Loucy (cell line): ENCODE results near the gene GAS6.

Experiments used
- H2AFZ ChIP-seq: fragments of 200-600 bp; sonication (generic); 2 replicates; pipeline ENCODE4 v1.6.0; 2016; ENCODE audit warnings: antibody characterized with exemption, mild to moderate bottlenecking, low read length, moderate library complexity
- H3F3A ChIP-seq: fragments of 200-600 bp; 2 replicates; pipeline ENCODE4 v1.6.0; 2016; ENCODE audit warnings: antibody characterized with exemption, low read depth, mild to moderate bottlenecking
- H3K27me3 ChIP-seq: fragments of 200-600 bp; sonication (generic); 2 replicates; pipeline ENCODE4 v1.6.1; 2014; ENCODE audit warnings: low read length, mild to moderate bottlenecking; ENCODE audit not compliant: insufficient read depth, poor library complexity, severe bottlenecking
- H3K36me3 ChIP-seq: fragments of 200-600 bp; sonication (generic); 2 replicates; pipeline ENCODE4 v1.6.1; 2016; ENCODE audit warnings: low read length; ENCODE audit not compliant: insufficient read depth
- H3K4me1 ChIP-seq: fragments of 200-600 bp; sonication (generic); 2 replicates; pipeline ENCODE4 v1.5.1; 2014; ENCODE audit warnings: low read length, mild to moderate bottlenecking; ENCODE audit not compliant: insufficient read depth, poor library complexity, severe bottlenecking
- H3K4me2 ChIP-seq: fragments of 200-600 bp; sonication (generic); 2 replicates; pipeline ENCODE4 v1.6.0; 2014; ENCODE audit warnings: antibody characterized with exemption, low read length, low read depth, mild to moderate bottlenecking; ENCODE audit not compliant: poor library complexity, severe bottlenecking
- H3K4me3 ChIP-seq: fragments of 200-600 bp; sonication (generic); 2 replicates; pipeline ENCODE4 v1.5.1; 2014; ENCODE audit warnings: low read length, mild to moderate bottlenecking, mixed read lengths; ENCODE audit not compliant: poor library complexity, severe bottlenecking
- H3K79me2 ChIP-seq: fragments of 200-600 bp; sonication (generic); 2 replicates; pipeline ENCODE4 v1.6.1; 2014; ENCODE audit warnings: low read length; ENCODE audit not compliant: insufficient read depth
- H3K9ac ChIP-seq: fragments of 200-600 bp; sonication (generic); 2 replicates; pipeline ENCODE4 v1.6.0; 2014; ENCODE audit warnings: mild to moderate bottlenecking, low read depth, low read length, moderate library complexity; ENCODE audit not compliant: poor library complexity, severe bottlenecking
- H3K9me2 ChIP-seq: fragments of 200-600 bp; sonication (generic); replicated peaks from 2 replicates; pipeline ENCODE4 v1.6.1; 2016; ENCODE audit warnings: low read depth, low read length, mixed read lengths
- H3K9me3 ChIP-seq: fragments of 200-600 bp; sonication (generic); 2 replicates; pipeline ENCODE4 v1.6.1; 2014; ENCODE audit warnings: mild to moderate bottlenecking, antibody characterized with exemption, low read length, low read depth; ENCODE audit not compliant: insufficient read depth
- H4K20me1 ChIP-seq: fragments of 200-600 bp; sonication (generic); 2 replicates; pipeline ENCODE4 v1.6.0; 2014; ENCODE audit warnings: antibody characterized with exemption, low read length, mild to moderate bottlenecking; ENCODE audit not compliant: insufficient read depth, poor library complexity, severe bottlenecking
- CTCF ChIP-seq: fragments of 200-600 bp; sonication (generic); conservative IDR thresholded peaks from 2 replicates; pipeline ENCODE4 v1.5.1; 2014; ENCODE audit warnings: mild to moderate bottlenecking, antibody characterized with exemption, low read length
- EZH2phosphoT487 ChIP-seq: fragments of 200-600 bp; IDR thresholded peaks from 2 replicates; pipeline ENCODE4 v1.6.1; 2018; ENCODE audit warnings: antibody characterized with exemption, mild to moderate bottlenecking, moderate library complexity, borderline replicate concordance

GAS6 gene

GRCh38 chr13:113839536-113840204, 24.2 kb downstream of the GAS6 start:
- no peak overlapping the region for H3K9ac ChIP-seq
- H3K9me2 ChIP-seq: no peaks in the 10 kb centered on the region
- H3K4me2 ChIP-seq: no peak overlapping the region
- H4K20me1 ChIP-seq: no peaks in the 10 kb centered on the region
- no peak for TF ChIP-seq CTCF
- no peak for TF ChIP-seq EZH2phosphoT487
- H2AFZ ChIP-seq: no peak overlapping the region
- H3K36me3 ChIP-seq: no peaks in the 10 kb centered on the region
- H3K79me2 ChIP-seq: no peaks in the 10 kb centered on the region
- no peaks in the 10 kb centered on the region for H3K9me3 ChIP-seq
- H3F3A ChIP-seq: no peaks in the 10 kb centered on the region
- H3K4me3 ChIP-seq: no peak overlapping the region
- peaks cover 5% of the 10 kb centered on the region for H3K4me1 ChIP-seq
- no peaks in the 10 kb centered on the region for H3K27me3 ChIP-seq

GRCh38 chr13:113838711-113839201, 25.1 kb downstream of the GAS6 start:
- no peak overlapping the region for H3K9ac ChIP-seq
- H3K4me3 ChIP-seq: no peak overlapping the region
- H3K4me2 ChIP-seq: no peak overlapping the region
- H3K4me1 ChIP-seq: peaks cover 5% of the 10 kb centered on the region
- H3K79me2 ChIP-seq: no peaks in the 10 kb centered on the region
- no peaks in the 10 kb centered on the region for H4K20me1 ChIP-seq
- no peaks in the 10 kb centered on the region for H3K9me2 ChIP-seq
- no peaks in the 10 kb centered on the region for H3K9me3 ChIP-seq
- no peaks in the 10 kb centered on the region for H3K36me3 ChIP-seq
- TF ChIP-seq CTCF (no peak), EZH2phosphoT487 (no peak)
- H3F3A ChIP-seq: no peaks in the 10 kb centered on the region
- no peaks in the 10 kb centered on the region for H3K27me3 ChIP-seq
- H2AFZ ChIP-seq: no peak overlapping the region

GRCh38 chr13:113837560-113838355, 26.1 kb downstream of the GAS6 start:
- H3K27me3 ChIP-seq: no peaks in the 10 kb centered on the region
- no peaks in the 10 kb centered on the region for H3F3A ChIP-seq
- H3K4me1 ChIP-seq: peaks cover 5% of the 10 kb centered on the region
- H3K9me2 ChIP-seq: no peaks in the 10 kb centered on the region
- H4K20me1 ChIP-seq: no peaks in the 10 kb centered on the region
- peak overlapping the region; percentile 39 for H3K9ac ChIP-seq
- no peak overlapping the region for H3K4me3 ChIP-seq
- no peaks in the 10 kb centered on the region for H3K79me2 ChIP-seq
- H2AFZ ChIP-seq: no peak overlapping the region
- no peak overlapping the region for H3K4me2 ChIP-seq
- H3K36me3 ChIP-seq: no peaks in the 10 kb centered on the region
- no peak for TF ChIP-seq EZH2phosphoT487
- no peak for TF ChIP-seq CTCF
- H3K9me3 ChIP-seq: no peaks in the 10 kb centered on the region
